Brain microvascular endothelial cell (primary cell): ENCODE data around the gene GPR37.

Experiments
- DNase-seq: peaks from one replicate; pipeline ENCODE4 v3.0.0-alpha.2; 2020
- H3K27ac ChIP-seq: fragments of 250-450 bp; sonication (Bioruptor Pico); 2 replicates; pipeline ENCODE4 v1.5.1; 2020; ENCODE audit warnings: mild to moderate bottlenecking, moderate library complexity
- H3K27me3 ChIP-seq: fragments of 250-450 bp; sonication (Bioruptor Pico); replicated peaks from 2 replicates; pipeline ENCODE4 v1.5.1; 2020; ENCODE audit warnings: mild to moderate bottlenecking
- H3K36me3 ChIP-seq: fragments of 250-450 bp; sonication (Bioruptor Pico); replicated peaks from 2 replicates; pipeline ENCODE4 v1.5.1; 2020; ENCODE audit warnings: mild to moderate bottlenecking
- H3K4me3 ChIP-seq: 2 replicates; pipeline ENCODE4 v1.5.1; 2011; ENCODE audit warnings: low read depth, mild to moderate bottlenecking, control low read depth, low read length, moderate library complexity
- in situ Hi-C: cut with HindIII; loops from 2 replicates; pipeline ENCODE4 v1.10.0; 2017; ENCODE audit warnings: low sequenced_read_pairs, low pct_ligation_motif_present
- TF ChIP-seq, protein P1 (sequence below): IDR thresholded peaks from 2 replicates; pipeline ENCODE4 v1.5.1; 2011; ENCODE audit warnings: low read depth, mild to moderate bottlenecking, moderate library complexity, low read length, control low read depth, inconsistent platforms; ENCODE audit errors: missing control alignments

GPR37 gene

DNA sequence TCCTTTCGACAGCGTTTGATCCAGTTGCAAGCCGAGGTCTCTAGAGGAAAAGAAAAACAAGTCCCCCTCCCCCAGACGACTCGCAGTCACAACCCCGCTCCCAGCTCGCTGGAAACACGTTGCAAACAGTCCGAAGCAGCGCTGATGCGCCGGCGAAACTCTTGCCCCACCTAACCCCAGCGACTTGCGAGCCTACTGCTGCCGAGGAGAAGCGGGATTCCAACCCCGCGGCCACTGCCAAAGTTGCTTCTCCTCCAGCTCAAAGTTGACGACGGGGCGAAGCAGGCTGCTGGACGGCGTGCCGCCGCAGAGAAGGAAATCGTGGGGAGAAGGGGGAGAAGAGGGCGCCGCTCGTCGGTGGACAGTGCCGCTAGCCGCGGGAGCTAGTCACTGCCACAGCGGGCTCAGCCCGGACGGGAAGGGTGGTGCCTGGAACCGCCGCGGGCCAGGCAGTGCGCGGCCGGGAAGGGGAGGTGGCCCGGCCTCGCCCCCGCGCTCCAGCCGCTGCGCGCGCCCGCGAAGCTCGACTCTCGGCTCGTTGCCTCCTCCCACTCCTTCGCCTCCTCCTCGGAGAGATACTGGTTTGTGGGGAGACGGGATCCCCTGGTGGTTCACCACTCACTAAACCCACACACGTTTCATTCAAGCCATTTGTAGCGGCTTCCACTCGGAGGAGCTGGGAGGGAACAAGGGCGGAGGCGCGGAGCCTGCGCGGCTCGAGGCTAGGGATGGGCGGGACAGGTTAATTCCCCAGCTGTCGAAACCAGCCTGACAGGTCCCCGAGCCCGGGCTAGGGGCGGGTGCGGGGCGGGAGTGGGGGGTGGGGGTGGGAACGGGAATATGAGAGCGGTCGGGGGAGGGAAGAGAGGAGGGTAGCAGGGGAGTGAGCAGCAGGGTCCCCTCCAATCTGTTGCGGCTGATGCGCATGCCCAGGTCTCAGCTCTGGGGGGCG is at the start of gene GPR37:
Gene GPR37, minus strand, starts transcription at position 392 of the 952 bp plus-strand sequence. CDS start 816 bp downstream, outside the sequence.
- TF ChIP-seq, protein P1, sequence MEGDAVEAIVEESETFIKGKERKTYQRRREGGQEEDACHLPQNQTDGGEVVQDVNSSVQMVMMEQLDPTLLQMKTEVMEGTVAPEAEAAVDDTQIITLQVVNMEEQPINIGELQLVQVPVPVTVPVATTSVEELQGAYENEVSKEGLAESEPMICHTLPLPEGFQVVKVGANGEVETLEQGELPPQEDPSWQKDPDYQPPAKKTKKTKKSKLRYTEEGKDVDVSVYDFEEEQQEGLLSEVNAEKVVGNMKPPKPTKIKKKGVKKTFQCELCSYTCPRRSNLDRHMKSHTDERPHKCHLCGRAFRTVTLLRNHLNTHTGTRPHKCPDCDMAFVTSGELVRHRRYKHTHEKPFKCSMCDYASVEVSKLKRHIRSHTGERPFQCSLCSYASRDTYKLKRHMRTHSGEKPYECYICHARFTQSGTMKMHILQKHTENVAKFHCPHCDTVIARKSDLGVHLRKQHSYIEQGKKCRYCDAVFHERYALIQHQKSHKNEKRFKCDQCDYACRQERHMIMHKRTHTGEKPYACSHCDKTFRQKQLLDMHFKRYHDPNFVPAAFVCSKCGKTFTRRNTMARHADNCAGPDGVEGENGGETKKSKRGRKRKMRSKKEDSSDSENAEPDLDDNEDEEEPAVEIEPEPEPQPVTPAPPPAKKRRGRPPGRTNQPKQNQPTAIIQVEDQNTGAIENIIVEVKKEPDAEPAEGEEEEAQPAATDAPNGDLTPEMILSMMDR, result peak; percentile 36
- H3K4me3 ChIP-seq, result peak within 1 kb of the TSS; percentile 59
- in situ Hi-C loops, result no loop called here
- H3K27me3 ChIP-seq, result peaks cover 15% of the 10 kb centered on the region
- no peak within 1 kb of the TSS for H3K27ac ChIP-seq
- DNase-seq, result peak; percentile 45
- H3K36me3 ChIP-seq, result no peaks in the 10 kb centered on the region

DNA sequence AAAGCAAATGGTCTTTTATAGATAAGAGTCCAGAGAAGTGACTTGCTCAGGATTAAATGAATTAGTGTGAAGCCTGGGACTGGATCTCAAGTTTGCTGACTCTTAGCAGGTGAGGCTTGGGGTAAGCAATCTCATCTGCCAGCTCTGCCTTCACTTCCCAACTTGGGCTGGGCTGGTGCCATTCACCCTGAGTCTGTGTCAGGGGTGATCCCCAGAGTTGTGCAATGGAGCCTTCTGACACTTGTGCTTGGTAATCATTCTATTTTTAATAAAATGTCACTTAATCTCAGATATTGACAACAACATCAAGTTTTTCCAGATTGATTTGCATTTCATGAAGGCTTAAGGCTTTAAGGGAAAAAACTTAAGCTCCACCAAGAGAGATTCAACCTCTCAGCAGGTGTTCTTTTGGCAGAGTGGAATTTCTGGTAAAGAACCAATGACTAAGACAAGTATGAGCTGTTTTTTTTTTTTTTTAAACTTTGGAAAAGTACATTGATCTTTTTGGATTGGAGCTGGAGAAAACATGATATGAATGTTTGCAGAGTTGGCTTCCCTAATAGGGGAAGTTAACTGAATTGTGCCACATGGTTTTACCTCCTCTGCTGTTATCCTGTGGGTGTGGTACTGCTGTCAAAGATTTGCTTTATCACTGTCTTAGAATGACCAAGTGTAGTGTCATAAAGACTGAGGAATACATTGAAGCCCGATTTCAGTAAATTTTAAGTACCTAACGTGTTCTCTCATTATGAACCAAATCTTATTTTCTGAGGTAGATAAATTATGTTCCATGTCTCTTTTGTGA is 48.6 kb upstream of the GPR37 start:
- no peak overlapping the region for H3K4me3 ChIP-seq
- in situ Hi-C loops, result no loop called here
- no peak overlapping the region for H3K27ac ChIP-seq
- H3K36me3 ChIP-seq, result no peaks in the 10 kb centered on the region
- no peak for DNase-seq
- no peaks in the 10 kb centered on the region for H3K27me3 ChIP-seq
- TF ChIP-seq, protein P1, result no peak

DNA sequence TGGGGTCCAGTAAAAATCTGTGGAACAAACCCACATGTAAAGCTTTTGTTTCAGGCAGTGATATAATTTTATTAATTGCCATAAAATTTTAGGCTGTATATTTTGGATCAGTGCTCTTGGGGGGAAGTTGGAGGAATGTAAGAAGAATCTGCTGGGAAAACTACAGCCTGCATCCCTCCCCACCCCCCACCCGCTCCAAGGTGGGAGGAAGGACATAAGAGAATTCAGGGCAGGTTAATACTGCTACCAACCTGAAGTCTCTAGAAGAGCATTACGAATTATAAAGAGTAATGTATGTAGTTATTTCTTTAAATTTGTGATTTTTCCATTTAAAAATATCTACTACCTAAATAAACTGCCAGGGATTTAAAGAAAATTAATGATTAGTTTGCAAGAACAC is 47.2 kb upstream of the GPR37 start:
- in situ Hi-C loops, result no loop called here
- TF ChIP-seq, protein P1, result no peak

DNA sequence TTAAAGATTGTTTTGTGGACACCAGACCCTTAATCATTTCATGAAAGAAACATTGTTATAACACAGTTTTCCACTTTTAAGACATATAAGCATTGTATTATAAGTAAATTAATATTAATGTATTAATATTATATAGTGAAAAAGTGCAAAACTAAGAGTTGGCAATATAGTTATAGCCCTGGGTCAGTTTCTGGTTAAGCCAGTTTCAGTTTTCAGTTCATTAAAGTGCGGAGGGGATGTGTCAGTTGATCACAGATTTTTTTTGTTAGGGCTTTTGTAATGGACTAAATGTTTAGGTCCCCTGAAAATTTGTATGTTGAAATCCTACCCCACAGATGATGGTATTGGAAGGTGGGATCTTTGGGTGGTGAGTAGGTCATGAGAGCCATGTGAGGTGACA is 45.7 kb upstream of the GPR37 start:
- in situ Hi-C loops, result no loop called here
- DNase-seq, result no peak
- Histone ChIP-seq H3K27me3 (no peaks in the 10 kb centered on the region), H3K36me3 (no peaks in the 10 kb centered on the region), H3K4me3 (no peak overlapping the region), H3K27ac (no peak overlapping the region)
- TF ChIP-seq, protein P1, result no peak

More for the DNA sequence above, 47.2 kb upstream of the GPR37 start:
- Histone ChIP-seq H3K27me3 (no peaks in the 10 kb centered on the region), H3K4me3 (no peak overlapping the region), H3K36me3 (no peaks in the 10 kb centered on the region), H3K27ac (no peak overlapping the region)
- no peak for DNase-seq

GRCh38 chr7:124810605-124811004 is 45.0 kb upstream of the GPR37 start:
- Histone ChIP-seq H3K36me3 (no peaks in the 10 kb centered on the region), H3K4me3 (no peak overlapping the region), H3K27me3 (no peaks in the 10 kb centered on the region), H3K27ac (no peak overlapping the region)
- TF ChIP-seq, protein P1, result no peak
- in situ Hi-C loops, result no loop called here
- no peak for DNase-seq
